ENCODE results near the gene RBPJ.

RBPJ gene

GRCh38 chr4:26478330-26478729 lies 157.5 kb downstream of the RBPJ start:
- TF ChIP-seq CTCF (IDR thresholded peaks at IDR 0.05; ENCODE audit: low read depth, low read length), result no peak
- DNase-seq (ENCODE audit: extremely low read depth, low read depth), result no peak

GRCh38 chr4:26482508-26483462 lies 162.0 kb downstream of the RBPJ start:
- DNase-seq (ENCODE audit: extremely low read depth, low read depth), result no peak
- no peak for TF ChIP-seq CTCF (IDR thresholded peaks at IDR 0.05; ENCODE audit: low read depth, low read length)

- no peak for TF ChIP-seq CTCF (IDR thresholded peaks at IDR 0.05; ENCODE audit: low read depth, low read length)
- no peak for DNase-seq (ENCODE audit: extremely low read depth, low read depth)
Measured at GRCh38 chr4:26484032-26484515, 163.3 kb downstream of the RBPJ start.

GRCh38 chr4:26484516-26484915 lies 163.7 kb downstream of the RBPJ start:
- no peak for TF ChIP-seq CTCF (IDR thresholded peaks at IDR 0.05; ENCODE audit: low read depth, low read length)
- DNase-seq (ENCODE audit: extremely low read depth, low read depth), result no peak

All from AG09319 (cell line).